ENCODE data around the gene RGL2. TPM values are rescaled to one million over a fixed set of nuclear protein-coding genes. Genes with fewer than 3 reads are reported as not detected.

Gene RGL2
- total RNA-seq, 4 donors from 2014 or later = 66.8 to 78.5 (median 71.3) TPM

DNA sequence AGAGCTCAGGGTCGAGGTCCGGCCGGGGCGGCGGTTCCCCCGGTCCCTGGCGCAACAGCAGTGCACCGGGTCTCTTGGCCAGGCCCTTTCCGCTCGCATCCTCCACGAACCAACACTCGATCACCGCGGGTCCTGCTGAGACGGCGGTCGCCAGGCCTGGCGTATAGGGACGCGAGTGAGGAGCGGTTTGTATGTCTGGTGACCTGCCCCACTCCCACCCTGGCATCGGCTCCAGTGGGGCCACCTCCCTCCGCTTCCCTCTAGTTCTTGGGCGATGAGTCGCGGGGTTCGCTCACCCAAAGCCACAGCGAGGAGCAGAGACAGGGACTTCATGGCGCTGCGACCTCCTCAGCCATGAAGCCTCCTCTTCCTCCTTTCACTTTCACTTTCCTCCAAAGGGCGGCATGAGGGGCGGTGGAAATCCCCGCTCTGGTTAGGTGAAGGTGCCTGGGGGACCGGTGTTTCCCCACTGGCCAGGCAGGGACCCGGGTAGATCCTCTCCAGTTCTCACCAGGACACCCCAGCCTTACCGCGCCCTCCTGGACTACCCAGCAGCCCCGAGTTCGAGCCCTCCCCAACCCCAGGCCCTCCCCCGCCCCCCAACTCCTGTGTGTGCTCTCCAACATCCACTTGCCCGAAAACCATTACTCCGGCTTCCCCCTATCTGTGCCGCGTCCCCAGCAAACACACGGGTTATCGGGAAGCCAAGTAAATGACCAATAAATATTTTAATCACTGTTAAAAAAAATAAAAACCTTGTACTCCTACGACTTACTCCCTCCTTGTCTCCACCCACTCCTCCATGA is 15.2 kb upstream of the RGL2 start, which contains the start of gene TAPBP:
TSS of gene TAPBP (minus strand) at position 370 of the 806 bp plus-strand sequence. CDS start at position 333, 37 bp downstream.
- Histone ChIP-seq H3K27ac (peak within 1 kb of the TSS; percentile 94 to 99 (median 98)), H3K27me3 (no peaks in the 10 kb centered on the region), H3K36me3 (peaks cover 0 to 6% of the 10 kb centered on the region in 2 donors), H3K4me3 (replicated peaks in 1 of 3) (peak within 1 kb of the TSS; percentile 19 to 92 (median 35)), H3K4me1 (peaks cover 24 to 47% of the 10 kb centered on the region in 2 donors), H3K9me3 (no peaks in the 10 kb centered on the region)
- intact Hi-C loops (cut with DNase I) = no loop called here
- TF ChIP-seq CTCF (IDR thresholded peaks at IDR 0.05) (no peak), POLR2A (IDR thresholded peaks at IDR 0.05) (peak; percentile 43 to 72)
- WGBS, 2 donors = 0% methylated on average over 33 to 40 of the region's 47 CpGs
- DNase-seq = peak; percentile 65 to 72

GRCh38 chr6:33313105-33313708 is 14.5 kb upstream of the RGL2 start:
- intact Hi-C loops (cut with DNase I) = no loop called here
- peaks cover 24 to 40% of the 10 kb centered on the region in 2 donors for H3K4me1 ChIP-seq
- no peaks in the 10 kb centered on the region for H3K36me3 ChIP-seq

GRCh38 chr6:33312361-33313104 is 13.8 kb upstream of the RGL2 start:
- no peaks in the 10 kb centered on the region for H3K9me3 ChIP-seq
- peaks cover 24 to 39% of the 10 kb centered on the region in 2 donors for H3K4me1 ChIP-seq
- intact Hi-C loops (cut with DNase I) = no loop called here
- no peaks in the 10 kb centered on the region for H3K36me3 ChIP-seq
- DNase-seq = peak; percentile 95 to 98
- peak overlapping the region; percentile 94 to 99 (median 98) for H3K27ac ChIP-seq
- peak overlapping the region; percentile 29 to 92 (median 35) for H3K4me3 ChIP-seq (replicated peaks in 1 of 3)
- H3K27me3 ChIP-seq = no peaks in the 10 kb centered on the region
- TF ChIP-seq POLR2A (IDR thresholded peaks at IDR 0.05) (peak in 1 of 2 donors; percentile 45), CTCF (IDR thresholded peaks at IDR 0.05) (peak in 1 of 6 experiments; percentile 15)
- 4 to 7% methylated on average over 18 to 29 of the region's 29 CpGs for WGBS, 2 donors

More at GRCh38 chr6:33313105-33313708, 14.5 kb upstream of the RGL2 start:
- H3K4me3 ChIP-seq (replicated peaks in 1 of 3) = peak overlapping the region; percentile 19 to 92 (median 35)
- peak overlapping the region; percentile 94 to 99 (median 98) for H3K27ac ChIP-seq
- no peaks in the 10 kb centered on the region for H3K9me3 ChIP-seq
- no peak for TF ChIP-seq POLR2A (IDR thresholded peaks at IDR 0.05)
- no peak for TF ChIP-seq CTCF (IDR thresholded peaks at IDR 0.05)
- 0 to 1% methylated on average over 13 to 33 of the region's 33 CpGs for WGBS, 2 donors
- no peaks in the 10 kb centered on the region for H3K27me3 ChIP-seq
- peak; percentile 37 to 45 for DNase-seq

DNA sequence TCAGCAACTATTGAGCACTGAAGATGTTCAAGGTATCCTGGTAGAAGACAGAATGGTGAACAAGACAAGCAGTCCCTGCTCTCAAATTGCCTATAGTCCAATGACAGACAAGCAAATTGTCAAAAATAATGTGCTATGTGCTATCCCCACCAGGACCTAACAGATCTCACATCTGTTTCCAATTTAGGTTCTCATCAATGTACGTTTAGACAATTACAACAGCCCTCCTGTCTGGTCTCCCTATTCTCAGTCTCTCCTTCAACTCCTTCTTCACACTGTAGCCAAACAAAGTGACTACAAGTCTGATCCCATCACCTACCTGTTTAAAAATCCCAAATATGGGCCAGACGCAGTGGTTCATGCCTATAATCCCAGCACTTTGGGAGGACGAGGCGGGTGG is 7.6 kb upstream of the RGL2 start:
- H3K27ac ChIP-seq = no peak overlapping the region
- peaks cover 0 to 2% of the 10 kb centered on the region in 2 donors for H3K4me1 ChIP-seq
- whole genome bisulfite sequencing, 2 donors = 87 to 91% methylated on average over 4 of the region's 4 CpGs
- H3K9me3 ChIP-seq = no peaks in the 10 kb centered on the region
- no peaks in the 10 kb centered on the region for H3K27me3 ChIP-seq
- H3K36me3 ChIP-seq = peaks cover 8 to 26% of the 10 kb centered on the region in 2 donors
- DNase-seq = no peak
- intact Hi-C loops (cut with DNase I) = no loop called here
- TF ChIP-seq POLR2A (IDR thresholded peaks at IDR 0.05) (no peak), CTCF (IDR thresholded peaks at IDR 0.05) (no peak)
- no peak overlapping the region for H3K4me3 ChIP-seq (replicated peaks in 1 of 3)

Measured in thyroid gland (tissue), 4 donors.